Neural cell (in vitro differentiated cells): ENCODE results near the gene HCN1. TPM values are rescaled to one million over a fixed set of nuclear protein-coding genes. Genes with fewer than 3 reads are reported as not detected.

ENCODE experiments used
- H2AFZ ChIP-seq: fragments of 200-600, 300-800 bp; sonication (generic), shearing (Covaris generic); 2 replicates; pipeline ENCODE4 v1.6.0; 2014; ENCODE audit warnings: low read depth, mild to moderate bottlenecking, antibody characterized with exemption, low read length, moderate library complexity
- H3F3A ChIP-seq: fragments of 200-600 bp; shearing (Covaris generic); 2 replicates; pipeline ENCODE4 v1.6.1; 2016; ENCODE audit warnings: mild to moderate bottlenecking, moderate library complexity, mixed read lengths, antibody characterized with exemption, low read length; ENCODE audit not compliant: insufficient read depth, poor library complexity, severe bottlenecking
- H3K27ac ChIP-seq: fragments of 200-600, 300-800 bp; sonication (generic), shearing (Covaris generic); 2 replicates; pipeline ENCODE4 v1.5.1; 2014; ENCODE audit warnings: mild to moderate bottlenecking, low read length, moderate library complexity
- H3K27me3 ChIP-seq: fragments of 300-800, 200-600 bp; sonication (generic), shearing (Covaris generic); 2 replicates; pipeline ENCODE4 v1.6.0; 2014; ENCODE audit warnings: mild to moderate bottlenecking, low read depth, low read length, moderate library complexity; ENCODE audit not compliant: insufficient read depth
- H3K36me3 ChIP-seq: fragments of 300-800, 200-600 bp; sonication (generic), shearing (Covaris generic); 2 replicates; pipeline ENCODE4 v1.5.1; 2014; ENCODE audit warnings: mild to moderate bottlenecking, antibody characterized with exemption, low read length, moderate library complexity; ENCODE audit not compliant: insufficient read depth
- H3K4me2 ChIP-seq: fragments of 300-800, 200-600 bp; sonication (generic), shearing (Covaris generic); 2 replicates; pipeline ENCODE4 v1.6.0; 2014; ENCODE audit warnings: mild to moderate bottlenecking, low read length
- H3K4me3 ChIP-seq: fragments of 300-800, 200-600 bp; sonication (generic), shearing (Covaris generic); 2 replicates; pipeline ENCODE4 v1.5.1; 2014; ENCODE audit warnings: mild to moderate bottlenecking, low read length, moderate library complexity
- H3K79me2 ChIP-seq: fragments of 200-600 bp; shearing (Covaris generic); replicated peaks from 2 replicates; pipeline ENCODE4 v1.6.0; 2014; ENCODE audit warnings: mild to moderate bottlenecking, low read length, moderate library complexity; ENCODE audit not compliant: insufficient read depth
- H3K9ac ChIP-seq: fragments of 300-800, 200-600 bp; sonication (generic), shearing (Covaris generic); 2 replicates; pipeline ENCODE4 v1.6.1; 2016; ENCODE audit warnings: mild to moderate bottlenecking, low read length, mixed read lengths
- H3K9me2 ChIP-seq: fragments of 200-600 bp; shearing (Covaris generic); 2 replicates; pipeline ENCODE4 v1.6.1; 2016; ENCODE audit warnings: mild to moderate bottlenecking, low read length, mixed read lengths; ENCODE audit not compliant: insufficient read depth
- H3K9me3 ChIP-seq: fragments of 200-600, 300-800 bp; sonication (generic), shearing (Covaris generic); 2 replicates; pipeline ENCODE4 v1.6.1; 2016; ENCODE audit warnings: mild to moderate bottlenecking, mixed run types, low read length, moderate library complexity, mixed read lengths
- H4K20me1 ChIP-seq: fragments of 200-600 bp; shearing (Covaris generic); 2 replicates; pipeline ENCODE4 v1.6.1; 2016; ENCODE audit warnings: mild to moderate bottlenecking, mixed run types; ENCODE audit not compliant: insufficient read depth
- CTCF ChIP-seq: fragments of 450-650 bp; IDR thresholded peaks from 2 replicates; pipeline ENCODE4 v1.5.1; 2014; ENCODE audit warnings: antibody characterized with exemption, mild to moderate bottlenecking, moderate library complexity; ENCODE audit not compliant: poor library complexity, severe bottlenecking
- EP300 ChIP-seq: fragments of 450-650 bp; conservative IDR thresholded peaks from 2 replicates; pipeline ENCODE4 v1.6.1; 2014; ENCODE audit warnings: antibody characterized with exemption, mild to moderate bottlenecking, moderate library complexity; ENCODE audit not compliant: poor library complexity, severe bottlenecking
- EZH2 ChIP-seq: fragments of 200-600, 300-800 bp; shearing (Covaris generic), sonication (generic); IDR thresholded peaks from 2 replicates; pipeline ENCODE4 v1.6.1; 2014; ENCODE audit warnings: antibody characterized with exemption, low read length, borderline replicate concordance, mild to moderate bottlenecking; ENCODE audit not compliant: insufficient read depth, poor library complexity, severe bottlenecking
- MXI1 ChIP-seq: fragments of 450-650 bp; conservative IDR thresholded peaks from 2 replicates; pipeline ENCODE4 v1.6.1; 2014; ENCODE audit warnings: antibody characterized with exemption, mild to moderate bottlenecking; ENCODE audit not compliant: poor library complexity, severe bottlenecking
- POLR2AphosphoS5 ChIP-seq: IDR thresholded peaks from 2 replicates; pipeline ENCODE4 v1.6.1; 2012
- RAD21 ChIP-seq: fragments of 450-650 bp; conservative IDR thresholded peaks from 2 replicates; pipeline ENCODE4 v1.6.1; 2014; ENCODE audit warnings: antibody characterized with exemption, mild to moderate bottlenecking, moderate library complexity
- REST ChIP-seq: IDR thresholded peaks from 2 replicates; pipeline ENCODE4 v1.6.1; 2012; ENCODE audit warnings: borderline replicate concordance
- SMC3 ChIP-seq: fragments of 450-650 bp; conservative IDR thresholded peaks from 2 replicates; pipeline ENCODE4 v1.6.1; 2014; ENCODE audit warnings: antibody characterized with exemption, mild to moderate bottlenecking, moderate library complexity; ENCODE audit not compliant: poor library complexity
- TAF1 ChIP-seq: IDR thresholded peaks from 2 replicates; pipeline ENCODE4 v1.6.1; 2012; ENCODE audit warnings: low read depth
- polyA plus RNA-seq: library from polyadenylated mRNA; depleted of rRNA; stranded (reverse); fragments of >200 nt; gene quantifications from 2 replicates; pipeline ENCODE4 v1.2.3, GENCODE V29; 2014

Gene HCN1
- polyA plus RNA-seq, 1 donor from 2014 or later = 1.4 TPM

- Histone ChIP-seq H3K9me3 (no peaks in the 10 kb centered on the region), H3K27ac (no peak overlapping the region), H2AFZ (no peak overlapping the region), H3K27me3 (no peaks in the 10 kb centered on the region), H3K4me2 (no peak overlapping the region), H3K79me2 (no peaks in the 10 kb centered on the region), H3K4me3 (no peak overlapping the region), H4K20me1 (no peaks in the 10 kb centered on the region), H3F3A (no peaks in the 10 kb centered on the region), H3K9me2 (no peaks in the 10 kb centered on the region), H3K36me3 (no peaks in the 10 kb centered on the region), H3K9ac (no peak overlapping the region)
- TF ChIP-seq REST (no peak), CTCF (no peak), MXI1 (no peak), RAD21 (no peak), SMC3 (no peak)
Observed at GRCh38 chr5:45271626-45272025, 424.6 kb downstream of the HCN1 start.

- TF ChIP-seq RAD21 (no peak), EP300 (no peak), TAF1 (no peak), MXI1 (no peak), REST (no peak), POLR2AphosphoS5 (no peak), CTCF (no peak), SMC3 (no peak), EZH2 (no peak)
- H3K9ac ChIP-seq = no peak overlapping the region
- no peaks in the 10 kb centered on the region for H3K79me2 ChIP-seq
- H2AFZ ChIP-seq = no peak overlapping the region
- H3K36me3 ChIP-seq = no peaks in the 10 kb centered on the region
- H3K27ac ChIP-seq = no peak overlapping the region
- no peaks in the 10 kb centered on the region for H3K27me3 ChIP-seq
- no peak overlapping the region for H3K4me3 ChIP-seq
- H3K4me2 ChIP-seq = no peak overlapping the region
- H4K20me1 ChIP-seq = no peaks in the 10 kb centered on the region
- H3F3A ChIP-seq = no peaks in the 10 kb centered on the region
- H3K9me2 ChIP-seq = no peaks in the 10 kb centered on the region
- no peaks in the 10 kb centered on the region for H3K9me3 ChIP-seq
Observed at GRCh38 chr5:45264447-45264846, 431.7 kb downstream of the HCN1 start.
